Peyer's patch (tissue), 4 donors: ENCODE data around the gene RFX3. TPM values are rescaled to one million over a fixed set of nuclear protein-coding genes. Genes with fewer than 3 reads are reported as not detected.

Experiments used
- DNase-seq, 3 donors: peaks; one replicate each; pipeline ENCODE4 v3.0.0-alpha.2; 2017 to 2019
- H3K27ac ChIP-seq, 4 donors: fragments of 200-600 bp; sonication (generic); one replicate each; pipeline ENCODE4 v1.5.1; 2016 to 2019
- H3K27me3 ChIP-seq, 2 donors: fragments of 200-600 bp; sonication (generic); one replicate each; pipeline ENCODE4 v1.5.1; 2019
- H3K36me3 ChIP-seq, 3 donors: fragments of 200-600 bp; sonication (generic); one replicate each; pipeline ENCODE4 v1.5.1; 2016 to 2019
- H3K4me1 ChIP-seq, 4 donors: fragments of 200-600 bp; sonication (generic); one replicate each; pipeline ENCODE4 v1.5.1; 2016 to 2019
- H3K4me3 ChIP-seq, 4 donors: fragments of 200-600 bp; sonication (generic); 1 replicate in 3 of 4; 2 replicates in 1 of 4; pipeline ENCODE4 v1.5.1; 2016 to 2019; ENCODE audit warnings: mild to moderate bottlenecking in 1 of 4
- H3K9me3 ChIP-seq, 4 donors: fragments of 200-600 bp; sonication (generic); one replicate each; pipeline ENCODE4 v1.5.1; 2016 to 2019; ENCODE audit warnings: mild to moderate bottlenecking in 1 of 4
- POLR2A ChIP-seq, 2 donors: fragments of 450-650 bp; IDR thresholded peaks; one replicate each; pipeline ENCODE4 v1.5.1; 2017; ENCODE audit warnings: antibody characterized with exemption in 2 of 2, mild to moderate bottlenecking in 2 of 2, moderate library complexity in 2 of 2
- total RNA-seq, 4 donors: library from RNA; depleted of rRNA; stranded (reverse); fragments of >200 nt; gene quantifications; one replicate each; pipeline ENCODE4 v1.1.0, GENCODE V29; 2016
- TF ChIP-seq, protein P1 (sequence below), 6 experiments: fragments of 450-650 bp in 4 of 6; fragments of 200-600 bp in 2 of 6; sonication (generic) in 1 of 6; IDR thresholded peaks; one replicate each; pipeline ENCODE4 v1.5.1; 2017 to 2019; ENCODE audit warnings: antibody characterized with exemption in 6 of 6, mild to moderate bottlenecking in 3 of 6, moderate library complexity in 1 of 6

Gene RFX3
- total RNA-seq, 4 donors from 2014 or later: 3.9 to 31.4 (median 9.5) TPM

GRCh38 chr9:3526997-3527940 is 1.5 kb upstream of the RFX3 start:
- no peaks in the 10 kb centered on the region for H3K9me3 ChIP-seq
- no peak for TF ChIP-seq POLR2A (IDR thresholded peaks at IDR 0.05)
- TF ChIP-seq, protein P1, sequence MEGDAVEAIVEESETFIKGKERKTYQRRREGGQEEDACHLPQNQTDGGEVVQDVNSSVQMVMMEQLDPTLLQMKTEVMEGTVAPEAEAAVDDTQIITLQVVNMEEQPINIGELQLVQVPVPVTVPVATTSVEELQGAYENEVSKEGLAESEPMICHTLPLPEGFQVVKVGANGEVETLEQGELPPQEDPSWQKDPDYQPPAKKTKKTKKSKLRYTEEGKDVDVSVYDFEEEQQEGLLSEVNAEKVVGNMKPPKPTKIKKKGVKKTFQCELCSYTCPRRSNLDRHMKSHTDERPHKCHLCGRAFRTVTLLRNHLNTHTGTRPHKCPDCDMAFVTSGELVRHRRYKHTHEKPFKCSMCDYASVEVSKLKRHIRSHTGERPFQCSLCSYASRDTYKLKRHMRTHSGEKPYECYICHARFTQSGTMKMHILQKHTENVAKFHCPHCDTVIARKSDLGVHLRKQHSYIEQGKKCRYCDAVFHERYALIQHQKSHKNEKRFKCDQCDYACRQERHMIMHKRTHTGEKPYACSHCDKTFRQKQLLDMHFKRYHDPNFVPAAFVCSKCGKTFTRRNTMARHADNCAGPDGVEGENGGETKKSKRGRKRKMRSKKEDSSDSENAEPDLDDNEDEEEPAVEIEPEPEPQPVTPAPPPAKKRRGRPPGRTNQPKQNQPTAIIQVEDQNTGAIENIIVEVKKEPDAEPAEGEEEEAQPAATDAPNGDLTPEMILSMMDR (IDR thresholded peaks at IDR 0.05): no peak
- H3K36me3 ChIP-seq: no peaks in the 10 kb centered on the region
- DNase-seq: peak in 1 of 3 donors; percentile 54
- peaks cover 0 to 7% (median 1%) of the 10 kb centered on the region in 4 donors for H3K4me1 ChIP-seq
- H3K27me3 ChIP-seq: no peaks in the 10 kb centered on the region
- peak overlapping the region; percentile 76 to 93 (median 88) for H3K4me3 ChIP-seq
- peak overlapping the region; percentile 99 to 100 (median 100) for H3K27ac ChIP-seq

- peak; percentile 87 to 95 (median 91) for DNase-seq
- H3K27ac ChIP-seq: peak overlapping the region; percentile 99 to 100 (median 100)
Observed at GRCh38 chr9:3526165-3526996, 580 bp upstream of the RFX3 start.

GRCh38 chr9:3525096-3525835 is 535 bp downstream of the RFX3 start:
- Histone ChIP-seq H3K9me3 (no peaks in the 10 kb centered on the region), H3K4me1 (peaks cover 0 to 7% (median 1%) of the 10 kb centered on the region in 4 donors), H3K4me3 (peak overlapping the region; percentile 76 to 93 (median 88)), H3K36me3 (no peaks in the 10 kb centered on the region), H3K27ac (peak overlapping the region; percentile 99 to 100 (median 100)), H3K27me3 (no peaks in the 10 kb centered on the region)
- DNase-seq: peak in 1 of 3 donors; percentile 66
- no peak for TF ChIP-seq POLR2A (IDR thresholded peaks at IDR 0.05)
- TF ChIP-seq, protein P1 (IDR thresholded peaks at IDR 0.05): no peak

More at GRCh38 chr9:3526165-3526996, 580 bp upstream of the RFX3 start:
- Histone ChIP-seq H3K27me3 (no peaks in the 10 kb centered on the region), H3K9me3 (no peaks in the 10 kb centered on the region), H3K4me1 (peaks cover 0 to 7% (median 1%) of the 10 kb centered on the region in 4 donors), H3K4me3 (peak overlapping the region; percentile 76 to 93 (median 88)), H3K36me3 (no peaks in the 10 kb centered on the region)
- TF ChIP-seq, protein P1 (IDR thresholded peaks at IDR 0.05): no peak
- TF ChIP-seq POLR2A (IDR thresholded peaks at IDR 0.05): peak; percentile 81 to 94

GRCh38 chr9:3521966-3522365 is 3.8 kb downstream of the RFX3 start:
- no peaks in the 10 kb centered on the region for H3K36me3 ChIP-seq
- H3K4me3 ChIP-seq: no peak overlapping the region
- DNase-seq: no peak
- no peak overlapping the region for H3K27ac ChIP-seq
- H3K9me3 ChIP-seq: no peaks in the 10 kb centered on the region
- TF ChIP-seq, protein P1 (IDR thresholded peaks at IDR 0.05): no peak
- no peak for TF ChIP-seq POLR2A (IDR thresholded peaks at IDR 0.05)
- no peaks in the 10 kb centered on the region for H3K27me3 ChIP-seq
- H3K4me1 ChIP-seq: no peaks in the 10 kb centered on the region

DNA sequence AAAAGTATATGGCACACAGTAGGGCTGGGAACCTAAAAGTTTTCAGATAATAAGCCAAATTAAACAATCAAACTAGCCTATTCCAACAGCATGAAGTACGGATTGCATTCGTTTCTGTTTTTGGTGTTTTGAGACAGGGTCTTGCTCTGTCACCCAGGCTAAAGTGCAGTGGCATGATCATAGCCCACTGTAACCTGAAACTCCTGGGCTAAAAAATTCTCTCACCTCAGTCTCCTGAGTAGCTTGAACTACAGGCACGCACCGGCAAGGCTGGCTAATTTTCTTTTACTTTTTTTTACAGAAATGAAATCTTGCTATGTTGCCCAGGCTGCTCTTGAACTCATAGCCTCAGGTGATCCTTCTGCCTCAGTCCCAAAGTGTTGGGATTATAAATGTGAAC is 5.2 kb downstream of the RFX3 start:
- H3K27me3 ChIP-seq: no peaks in the 10 kb centered on the region
- H3K9me3 ChIP-seq: no peaks in the 10 kb centered on the region
- no peak overlapping the region for H3K4me3 ChIP-seq
- TF ChIP-seq, protein P1 (IDR thresholded peaks at IDR 0.05): no peak
- no peak for TF ChIP-seq POLR2A (IDR thresholded peaks at IDR 0.05)
- H3K36me3 ChIP-seq: no peaks in the 10 kb centered on the region
- no peak for DNase-seq
- H3K4me1 ChIP-seq: no peaks in the 10 kb centered on the region
- H3K27ac ChIP-seq: no peak overlapping the region
